GM23338 (cell line): ENCODE results near the gene MTHFD1L. TPM values are rescaled to one million over a fixed set of nuclear protein-coding genes. Genes with fewer than 3 reads are reported as not detected.

Experiments
- ATAC-seq: fragments of 200-7000 bp; cut with Tn5 transposase; 3 replicates; pipeline ENCODE4 v1.9.1; 2020
- DNase-seq: peaks from one replicate; pipeline ENCODE4 v3.0.0-alpha.2; 2015; ENCODE audit warnings: low spot score
- H2AFZ ChIP-seq: fragments of 200-600 bp; sonication (generic); 2 replicates; pipeline ENCODE4 v1.8.0; 2016; ENCODE audit warnings: antibody characterized with exemption, mild to moderate bottlenecking, moderate library complexity
- H3F3A ChIP-seq: fragments of 200-600 bp; sonication (generic); replicated peaks from 2 replicates; pipeline ENCODE4 v1.8.0; 2017; ENCODE audit warnings: antibody characterized with exemption, mixed run types, low read depth
- H3K27ac ChIP-seq: fragments of 200-600 bp; sonication (generic); 2 replicates; pipeline ENCODE4 v1.6.1; 2016; ENCODE audit warnings: low read depth
- H3K27me3 ChIP-seq: fragments of 200-600 bp; sonication (generic); 2 replicates; pipeline ENCODE4 v1.8.0; 2016; ENCODE audit warnings: mild to moderate bottlenecking, mixed run types, moderate library complexity; ENCODE audit not compliant: insufficient read depth
- H3K36me3 ChIP-seq: fragments of 200-600 bp; sonication (generic); 2 replicates; pipeline ENCODE4 v1.8.0; 2016; ENCODE audit warnings: mild to moderate bottlenecking; ENCODE audit not compliant: insufficient read depth
- H3K4me1 ChIP-seq: fragments of 200-600 bp; sonication (generic); 2 replicates; pipeline ENCODE4 v1.8.0; 2016; ENCODE audit warnings: mild to moderate bottlenecking, moderate library complexity; ENCODE audit not compliant: insufficient read depth
- H3K4me2 ChIP-seq: fragments of 200-600 bp; sonication (generic); 2 replicates; pipeline ENCODE4 v1.7.1; 2017; ENCODE audit warnings: mixed run types
- H3K4me3 ChIP-seq: fragments of 200-600 bp; sonication (generic); 2 replicates; pipeline ENCODE4 v1.6.1; 2016; ENCODE audit warnings: mixed run types
- H3K79me2 ChIP-seq: fragments of 200-600 bp; sonication (generic); replicated peaks from 2 replicates; pipeline ENCODE4 v1.8.0; 2017; ENCODE audit warnings: mild to moderate bottlenecking; ENCODE audit not compliant: insufficient read depth
- H3K9me2 ChIP-seq: fragments of 200-600 bp; sonication (generic); 2 replicates; pipeline ENCODE4 v1.8.0; 2017; ENCODE audit not compliant: insufficient read depth
- H4K20me1 ChIP-seq: fragments of 200-600 bp; sonication (generic); replicated peaks from 2 replicates; pipeline ENCODE4 v1.8.0; 2017; ENCODE audit warnings: mild to moderate bottlenecking; ENCODE audit not compliant: insufficient read depth
- H3K27ac Mint-ChIP-seq: 2 replicates; pipeline ENCODE4 v1.8.0; 2020; ENCODE audit warnings: inconsistent platforms, mild to moderate bottlenecking, moderate library complexity, mixed read lengths
- H3K27me3 Mint-ChIP-seq: 3 replicates; pipeline ENCODE4 v1.8.0; 2022; ENCODE audit warnings: low read depth, mild to moderate bottlenecking, moderate library complexity, mixed read lengths, inconsistent platforms; ENCODE audit not compliant: insufficient read depth, poor library complexity
- H3K36me3 Mint-ChIP-seq: 3 replicates; pipeline ENCODE4 v1.8.0; 2021; ENCODE audit warnings: low read depth, mild to moderate bottlenecking, inconsistent platforms, moderate library complexity, mixed read lengths
- H3K4me1 Mint-ChIP-seq: 3 replicates; pipeline ENCODE4 v1.8.0; 2020; ENCODE audit warnings: mild to moderate bottlenecking, inconsistent platforms, mixed read lengths
- H3K4me3 Mint-ChIP-seq: 3 replicates; pipeline ENCODE4 v1.8.0; 2021; ENCODE audit warnings: moderate library complexity, mild to moderate bottlenecking, inconsistent platforms, mixed read lengths
- H3K9me3 Mint-ChIP-seq: 3 replicates; pipeline ENCODE4 v1.8.0; 2020; ENCODE audit warnings: moderate library complexity, mild to moderate bottlenecking, inconsistent platforms, mixed read lengths
- CREB1 ChIP-seq: fragments of 250-450 bp; sonication (Bioruptor Pico); IDR thresholded peaks from 2 replicates; pipeline ENCODE4 v1.5.0; 2020; ENCODE audit warnings: low read depth, mild to moderate bottlenecking, moderate library complexity
- EZH2 ChIP-seq: fragments of 200-600 bp; sonication (generic); IDR thresholded peaks from one replicate; pipeline ENCODE4 v1.8.0; 2017; ENCODE audit warnings: antibody characterized with exemption, mild to moderate bottlenecking, low read depth; ENCODE audit not compliant: unreplicated experiment
- EZH2phosphoT487 ChIP-seq: fragments of 200-600 bp; sonication (generic); IDR thresholded peaks from one replicate; pipeline ENCODE4 v1.8.1; 2018; ENCODE audit warnings: antibody characterized with exemption; ENCODE audit not compliant: unreplicated experiment
- JUNB ChIP-seq: IDR thresholded peaks from one replicate; pipeline ENCODE4 v1.6.1; 2016; ENCODE audit warnings: antibody characterized with exemption; ENCODE audit not compliant: unreplicated experiment
- NANOG ChIP-seq: IDR thresholded peaks from 2 replicates; pipeline ENCODE4 v1.6.1; 2016; ENCODE audit warnings: antibody characterized with exemption, borderline replicate concordance
- POLR2AphosphoS5 ChIP-seq: IDR thresholded peaks from 2 replicates; pipeline ENCODE4 v1.6.1; 2016; ENCODE audit warnings: antibody characterized with exemption, low read depth
- STAT1 ChIP-seq: IDR thresholded peaks from one replicate; pipeline ENCODE4 v1.6.1; 2016; ENCODE audit warnings: antibody characterized with exemption; ENCODE audit not compliant: unreplicated experiment
- ZNF114 ChIP-seq: fragments of 250-450 bp; sonication (Bioruptor Pico); IDR thresholded peaks from 2 replicates; pipeline ENCODE4 v1.5.0; 2020; ENCODE audit warnings: mild to moderate bottlenecking, moderate library complexity
- ZNF331 ChIP-seq: fragments of 250-450 bp; sonication (Bioruptor Pico); IDR thresholded peaks from 2 replicates; pipeline ENCODE4 v1.5.0; 2020; ENCODE audit warnings: low read depth, mild to moderate bottlenecking, moderate library complexity
- polyA plus RNA-seq: library from polyadenylated mRNA; unstranded; fragments of >200 nt; fragmentation: Nextera tagmentation; extraction: Ambion mirVana; gene quantifications from 2 replicates; pipeline ENCODE4 v1.2.1, GENCODE V29; 2016
- total RNA-seq: library from RNA; depleted of rRNA; stranded (reverse); fragments of >200 nt; shearing (Covaris generic); gene quantifications from 2 replicates; pipeline ENCODE4 v1.2.3, GENCODE V29; 2014
- TF ChIP-seq, protein P1 (sequence below), 2 experiments: fragments of 200-600 bp in 1 of 2; sonication (generic) in 1 of 2; conservative IDR thresholded peaks; 2 replicates each; pipeline versions ENCODE4 v1.5.1 to v1.6.1; 2016 to 2017; ENCODE audit warnings: antibody characterized with exemption in 2 of 2, low read depth in 2 of 2, mild to moderate bottlenecking in 2 of 2, moderate library complexity in 1 of 2
- TF ChIP-seq, protein P2 (sequence below): IDR thresholded peaks from one replicate; pipeline ENCODE4 v1.6.1; 2018; ENCODE audit warnings: antibody characterized with exemption; ENCODE audit not compliant: unreplicated experiment
- TF ChIP-seq, protein P3 (sequence below): fragments of 250-450 bp; sonication (Bioruptor Pico); IDR thresholded peaks from 2 replicates; pipeline ENCODE4 v1.5.0; 2020; ENCODE audit warnings: mild to moderate bottlenecking, moderate library complexity

Gene MTHFD1L
- total and polyA plus RNA-seq, 2 experiments from 2014 or later: 53.2 to 66.8 TPM

DNA sequence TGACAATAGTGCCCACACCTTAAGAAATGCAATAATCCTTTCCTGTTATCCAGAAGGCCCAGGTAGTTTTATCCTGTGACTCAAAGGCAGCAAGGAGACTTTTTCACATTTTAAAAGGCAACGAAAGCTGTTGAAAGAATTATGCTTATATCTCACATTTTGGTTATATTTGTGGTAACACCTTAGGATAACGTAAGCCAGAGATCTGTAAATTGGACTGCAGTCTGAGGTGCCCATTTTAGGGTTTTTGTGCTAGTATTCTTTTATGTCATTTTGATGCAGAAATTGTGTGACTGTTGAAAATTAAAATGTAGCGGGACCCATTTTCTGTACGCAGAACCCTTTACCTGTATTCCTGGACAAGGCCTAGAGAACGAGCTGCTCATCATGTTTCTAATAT lies 24.3 kb upstream of the MTHFD1L start (continued):
- TF ChIP-seq, protein P1, sequence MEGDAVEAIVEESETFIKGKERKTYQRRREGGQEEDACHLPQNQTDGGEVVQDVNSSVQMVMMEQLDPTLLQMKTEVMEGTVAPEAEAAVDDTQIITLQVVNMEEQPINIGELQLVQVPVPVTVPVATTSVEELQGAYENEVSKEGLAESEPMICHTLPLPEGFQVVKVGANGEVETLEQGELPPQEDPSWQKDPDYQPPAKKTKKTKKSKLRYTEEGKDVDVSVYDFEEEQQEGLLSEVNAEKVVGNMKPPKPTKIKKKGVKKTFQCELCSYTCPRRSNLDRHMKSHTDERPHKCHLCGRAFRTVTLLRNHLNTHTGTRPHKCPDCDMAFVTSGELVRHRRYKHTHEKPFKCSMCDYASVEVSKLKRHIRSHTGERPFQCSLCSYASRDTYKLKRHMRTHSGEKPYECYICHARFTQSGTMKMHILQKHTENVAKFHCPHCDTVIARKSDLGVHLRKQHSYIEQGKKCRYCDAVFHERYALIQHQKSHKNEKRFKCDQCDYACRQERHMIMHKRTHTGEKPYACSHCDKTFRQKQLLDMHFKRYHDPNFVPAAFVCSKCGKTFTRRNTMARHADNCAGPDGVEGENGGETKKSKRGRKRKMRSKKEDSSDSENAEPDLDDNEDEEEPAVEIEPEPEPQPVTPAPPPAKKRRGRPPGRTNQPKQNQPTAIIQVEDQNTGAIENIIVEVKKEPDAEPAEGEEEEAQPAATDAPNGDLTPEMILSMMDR (conservative IDR thresholded peaks at IDR 0.05; ENCODE audit: low read depth in 2 of 2): no peak
- no peak for TF ChIP-seq STAT1

DNA sequence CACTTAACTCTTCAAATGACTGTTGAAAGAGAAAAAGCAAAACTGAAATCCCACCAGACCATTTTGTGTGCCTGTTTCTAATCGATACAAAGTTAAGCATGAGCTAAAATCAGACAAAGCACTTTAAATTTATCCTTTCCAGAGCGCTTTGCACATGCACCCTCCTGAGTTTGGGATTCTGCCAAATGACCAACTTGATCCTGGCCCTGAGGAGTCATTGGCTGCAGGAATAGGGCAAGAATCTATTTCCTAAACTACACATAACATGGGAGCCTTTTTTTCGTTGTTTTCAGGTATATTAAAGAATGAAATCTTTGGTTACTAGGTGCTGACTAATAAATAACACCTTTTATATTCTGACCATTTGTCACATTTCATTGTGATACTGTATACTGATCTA lies 23.8 kb upstream of the MTHFD1L start:
- no peaks in the 10 kb centered on the region for H3F3A ChIP-seq
- Mint-ChIP-seq H3K4me3 (no peak overlapping the region), H3K9me3 (no peaks in the 10 kb centered on the region), H3K27me3 (no peaks in the 10 kb centered on the region), H3K27ac (no peak overlapping the region), H3K36me3 (no peaks in the 10 kb centered on the region), H3K4me1 (peaks cover 7% of the 10 kb centered on the region)
- H3K27me3 ChIP-seq: no peaks in the 10 kb centered on the region
- H3K36me3 ChIP-seq: no peaks in the 10 kb centered on the region
- H3K9me2 ChIP-seq: no peaks in the 10 kb centered on the region
- no peaks in the 10 kb centered on the region for H3K79me2 ChIP-seq
- H3K4me3 ChIP-seq: no peak overlapping the region
- H2AFZ ChIP-seq: no peak overlapping the region
- no peaks in the 10 kb centered on the region for H4K20me1 ChIP-seq
- ATAC-seq: no peak
- H3K4me2 ChIP-seq: no peak overlapping the region
- no peak overlapping the region for H3K27ac ChIP-seq
- H3K4me1 ChIP-seq: 0 out of 2 replicates have a peak, but pooled peaks cover 5% of the 10 kb centered on the region
- DNase-seq: no peak
- TF ChIP-seq STAT1: no peak
- no peak for TF ChIP-seq ZNF114
- no peak for TF ChIP-seq ZNF331 (CRISPR knock-in tag)
- TF ChIP-seq EZH2phosphoT487: no peak
- TF ChIP-seq, protein P1 (conservative IDR thresholded peaks at IDR 0.05; ENCODE audit: low read depth in 2 of 2): no peak
- no peak for TF ChIP-seq CREB1 (CRISPR knock-in tag)
- TF ChIP-seq, protein P2, sequence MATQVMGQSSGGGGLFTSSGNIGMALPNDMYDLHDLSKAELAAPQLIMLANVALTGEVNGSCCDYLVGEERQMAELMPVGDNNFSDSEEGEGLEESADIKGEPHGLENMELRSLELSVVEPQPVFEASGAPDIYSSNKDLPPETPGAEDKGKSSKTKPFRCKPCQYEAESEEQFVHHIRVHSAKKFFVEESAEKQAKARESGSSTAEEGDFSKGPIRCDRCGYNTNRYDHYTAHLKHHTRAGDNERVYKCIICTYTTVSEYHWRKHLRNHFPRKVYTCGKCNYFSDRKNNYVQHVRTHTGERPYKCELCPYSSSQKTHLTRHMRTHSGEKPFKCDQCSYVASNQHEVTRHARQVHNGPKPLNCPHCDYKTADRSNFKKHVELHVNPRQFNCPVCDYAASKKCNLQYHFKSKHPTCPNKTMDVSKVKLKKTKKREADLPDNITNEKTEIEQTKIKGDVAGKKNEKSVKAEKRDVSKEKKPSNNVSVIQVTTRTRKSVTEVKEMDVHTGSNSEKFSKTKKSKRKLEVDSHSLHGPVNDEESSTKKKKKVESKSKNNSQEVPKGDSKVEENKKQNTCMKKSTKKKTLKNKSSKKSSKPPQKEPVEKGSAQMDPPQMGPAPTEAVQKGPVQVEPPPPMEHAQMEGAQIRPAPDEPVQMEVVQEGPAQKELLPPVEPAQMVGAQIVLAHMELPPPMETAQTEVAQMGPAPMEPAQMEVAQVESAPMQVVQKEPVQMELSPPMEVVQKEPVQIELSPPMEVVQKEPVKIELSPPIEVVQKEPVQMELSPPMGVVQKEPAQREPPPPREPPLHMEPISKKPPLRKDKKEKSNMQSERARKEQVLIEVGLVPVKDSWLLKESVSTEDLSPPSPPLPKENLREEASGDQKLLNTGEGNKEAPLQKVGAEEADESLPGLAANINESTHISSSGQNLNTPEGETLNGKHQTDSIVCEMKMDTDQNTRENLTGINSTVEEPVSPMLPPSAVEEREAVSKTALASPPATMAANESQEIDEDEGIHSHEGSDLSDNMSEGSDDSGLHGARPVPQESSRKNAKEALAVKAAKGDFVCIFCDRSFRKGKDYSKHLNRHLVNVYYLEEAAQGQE: no peak
- TF ChIP-seq POLR2AphosphoS5: no peak
- TF ChIP-seq NANOG: no peak
- no peak for TF ChIP-seq JUNB
- TF ChIP-seq, protein P3, sequence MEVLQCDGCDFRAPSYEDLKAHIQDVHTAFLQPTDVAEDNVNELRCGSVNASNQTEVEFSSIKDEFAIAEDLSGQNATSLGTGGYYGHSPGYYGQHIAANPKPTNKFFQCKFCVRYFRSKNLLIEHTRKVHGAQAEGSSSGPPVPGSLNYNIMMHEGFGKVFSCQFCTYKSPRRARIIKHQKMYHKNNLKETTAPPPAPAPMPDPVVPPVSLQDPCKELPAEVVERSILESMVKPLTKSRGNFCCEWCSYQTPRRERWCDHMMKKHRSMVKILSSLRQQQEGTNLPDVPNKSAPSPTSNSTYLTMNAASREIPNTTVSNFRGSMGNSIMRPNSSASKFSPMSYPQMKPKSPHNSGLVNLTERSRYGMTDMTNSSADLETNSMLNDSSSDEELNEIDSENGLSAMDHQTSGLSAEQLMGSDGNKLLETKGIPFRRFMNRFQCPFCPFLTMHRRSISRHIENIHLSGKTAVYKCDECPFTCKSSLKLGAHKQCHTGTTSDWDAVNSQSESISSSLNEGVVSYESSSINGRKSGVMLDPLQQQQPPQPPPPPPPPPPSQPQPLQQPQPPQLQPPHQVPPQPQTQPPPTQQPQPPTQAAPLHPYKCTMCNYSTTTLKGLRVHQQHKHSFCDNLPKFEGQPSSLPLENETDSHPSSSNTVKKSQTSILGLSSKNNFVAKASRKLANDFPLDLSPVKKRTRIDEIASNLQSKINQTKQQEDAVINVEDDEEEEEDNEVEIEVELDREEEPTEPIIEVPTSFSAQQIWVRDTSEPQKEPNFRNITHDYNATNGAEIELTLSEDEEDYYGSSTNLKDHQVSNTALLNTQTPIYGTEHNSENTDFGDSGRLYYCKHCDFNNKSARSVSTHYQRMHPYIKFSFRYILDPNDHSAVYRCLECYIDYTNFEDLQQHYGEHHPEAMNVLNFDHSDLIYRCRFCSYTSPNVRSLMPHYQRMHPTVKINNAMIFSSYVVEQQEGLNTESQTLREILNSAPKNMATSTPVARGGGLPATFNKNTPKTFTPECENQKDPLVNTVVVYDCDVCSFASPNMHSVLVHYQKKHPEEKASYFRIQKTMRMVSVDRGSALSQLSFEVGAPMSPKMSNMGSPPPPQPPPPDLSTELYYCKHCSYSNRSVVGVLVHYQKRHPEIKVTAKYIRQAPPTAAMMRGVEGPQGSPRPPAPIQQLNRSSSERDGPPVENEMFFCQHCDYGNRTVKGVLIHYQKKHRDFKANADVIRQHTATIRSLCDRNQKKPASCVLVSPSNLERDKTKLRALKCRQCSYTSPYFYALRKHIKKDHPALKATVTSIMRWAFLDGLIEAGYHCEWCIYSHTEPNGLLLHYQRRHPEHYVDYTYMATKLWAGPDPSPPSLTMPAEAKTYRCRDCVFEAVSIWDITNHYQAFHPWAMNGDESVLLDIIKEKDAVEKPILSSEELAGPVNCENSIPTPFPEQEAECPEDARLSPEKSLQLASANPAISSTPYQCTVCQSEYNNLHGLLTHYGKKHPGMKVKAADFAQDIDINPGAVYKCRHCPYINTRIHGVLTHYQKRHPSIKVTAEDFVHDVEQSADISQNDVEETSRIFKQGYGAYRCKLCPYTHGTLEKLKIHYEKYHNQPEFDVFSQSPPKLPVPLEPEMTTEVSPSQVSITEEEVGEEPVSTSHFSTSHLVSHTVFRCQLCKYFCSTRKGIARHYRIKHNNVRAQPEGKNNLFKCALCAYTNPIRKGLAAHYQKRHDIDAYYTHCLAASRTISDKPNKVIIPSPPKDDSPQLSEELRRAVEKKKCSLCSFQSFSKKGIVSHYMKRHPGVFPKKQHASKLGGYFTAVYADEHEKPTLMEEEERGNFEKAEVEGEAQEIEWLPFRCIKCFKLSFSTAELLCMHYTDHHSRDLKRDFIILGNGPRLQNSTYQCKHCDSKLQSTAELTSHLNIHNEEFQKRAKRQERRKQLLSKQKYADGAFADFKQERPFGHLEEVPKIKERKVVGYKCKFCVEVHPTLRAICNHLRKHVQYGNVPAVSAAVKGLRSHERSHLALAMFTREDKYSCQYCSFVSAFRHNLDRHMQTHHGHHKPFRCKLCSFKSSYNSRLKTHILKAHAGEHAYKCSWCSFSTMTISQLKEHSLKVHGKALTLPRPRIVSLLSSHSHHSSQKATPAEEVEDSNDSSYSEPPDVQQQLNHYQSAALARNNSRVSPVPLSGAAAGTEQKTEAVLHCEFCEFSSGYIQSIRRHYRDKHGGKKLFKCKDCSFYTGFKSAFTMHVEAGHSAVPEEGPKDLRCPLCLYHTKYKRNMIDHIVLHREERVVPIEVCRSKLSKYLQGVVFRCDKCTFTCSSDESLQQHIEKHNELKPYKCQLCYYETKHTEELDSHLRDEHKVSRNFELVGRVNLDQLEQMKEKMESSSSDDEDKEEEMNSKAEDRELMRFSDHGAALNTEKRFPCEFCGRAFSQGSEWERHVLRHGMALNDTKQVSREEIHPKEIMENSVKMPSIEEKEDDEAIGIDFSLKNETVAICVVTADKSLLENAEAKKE (CRISPR knock-in tag): no peak
- TF ChIP-seq EZH2: no peak
